GM12878 (cell line): ENCODE data around the gene SLC5A1.

Source experiments
- SREBF2 ChIP-seq: IDR thresholded peaks from 2 replicates; pipeline ENCODE4 v1.6.1; 2012; ENCODE audit warnings: mild to moderate bottlenecking, low read length
- ZNF384 ChIP-seq: IDR thresholded peaks from 2 replicates; pipeline ENCODE4 v1.6.1; 2012; ENCODE audit warnings: low read depth, mild to moderate bottlenecking, low read length, improper control_type of control experiment, borderline replicate concordance

DNA sequence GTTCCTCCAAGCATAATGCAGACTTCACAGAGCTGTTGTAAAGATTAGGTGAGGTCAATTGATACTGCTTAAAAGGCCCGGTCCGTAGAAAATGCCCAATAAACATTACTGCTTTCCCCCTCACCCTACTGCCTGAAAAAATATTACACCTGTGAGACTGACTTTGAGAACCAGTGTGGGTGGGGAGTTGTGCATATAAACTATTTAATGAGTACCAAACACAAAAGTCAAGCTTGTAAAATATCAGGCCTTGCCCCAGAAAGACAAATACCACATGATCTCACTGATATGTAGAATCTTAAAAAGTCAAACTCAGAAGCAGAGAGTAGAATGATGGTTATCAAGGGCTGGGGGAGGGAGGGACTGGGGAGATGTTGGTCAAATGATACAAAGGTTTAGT, 69.3 kb downstream of the SLC5A1 start:
- TF ChIP-seq ZNF384 (no peak), SREBF2 (no peak)
